A172 (cell line): ENCODE data around the gene PRR36. TPM values are rescaled to one million over a fixed set of nuclear protein-coding genes. Genes with fewer than 3 reads are reported as not detected.

ENCODE experiments used
- DNase-seq: peaks from one replicate; pipeline ENCODE4 v3.0.0-alpha.2; 2015; ENCODE audit warnings: low spot score
- total RNA-seq: library from RNA; depleted of rRNA; stranded (reverse); fragments of >200 nt; shearing (Covaris generic); gene quantifications from 2 replicates; pipeline ENCODE4 v1.2.3, GENCODE V29; 2014

PRR36 gene
- total RNA-seq, 1 experiment from 2014 or later: 1.2 TPM

DNA sequence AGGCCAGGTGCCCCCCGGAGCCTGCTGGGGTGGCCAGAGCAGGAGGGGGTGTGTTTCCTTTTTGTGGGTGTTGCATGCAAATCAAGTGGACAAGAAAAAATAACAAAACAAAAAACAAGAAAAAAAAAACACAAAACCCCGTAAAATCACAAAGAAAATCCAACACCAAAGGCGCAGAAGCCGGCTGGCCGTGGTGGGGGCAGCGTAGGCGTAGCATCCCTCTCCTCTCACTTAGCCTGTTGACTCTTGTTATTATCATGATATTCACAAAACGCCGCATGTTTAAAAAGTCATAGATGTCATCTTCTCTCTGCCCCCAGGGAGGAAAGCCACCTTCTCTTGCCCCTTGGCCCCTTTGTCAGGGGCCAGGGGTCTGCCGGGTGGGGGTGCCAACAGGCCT, 39.5 kb upstream of the PRR36 start:
- no peak for DNase-seq

DNA sequence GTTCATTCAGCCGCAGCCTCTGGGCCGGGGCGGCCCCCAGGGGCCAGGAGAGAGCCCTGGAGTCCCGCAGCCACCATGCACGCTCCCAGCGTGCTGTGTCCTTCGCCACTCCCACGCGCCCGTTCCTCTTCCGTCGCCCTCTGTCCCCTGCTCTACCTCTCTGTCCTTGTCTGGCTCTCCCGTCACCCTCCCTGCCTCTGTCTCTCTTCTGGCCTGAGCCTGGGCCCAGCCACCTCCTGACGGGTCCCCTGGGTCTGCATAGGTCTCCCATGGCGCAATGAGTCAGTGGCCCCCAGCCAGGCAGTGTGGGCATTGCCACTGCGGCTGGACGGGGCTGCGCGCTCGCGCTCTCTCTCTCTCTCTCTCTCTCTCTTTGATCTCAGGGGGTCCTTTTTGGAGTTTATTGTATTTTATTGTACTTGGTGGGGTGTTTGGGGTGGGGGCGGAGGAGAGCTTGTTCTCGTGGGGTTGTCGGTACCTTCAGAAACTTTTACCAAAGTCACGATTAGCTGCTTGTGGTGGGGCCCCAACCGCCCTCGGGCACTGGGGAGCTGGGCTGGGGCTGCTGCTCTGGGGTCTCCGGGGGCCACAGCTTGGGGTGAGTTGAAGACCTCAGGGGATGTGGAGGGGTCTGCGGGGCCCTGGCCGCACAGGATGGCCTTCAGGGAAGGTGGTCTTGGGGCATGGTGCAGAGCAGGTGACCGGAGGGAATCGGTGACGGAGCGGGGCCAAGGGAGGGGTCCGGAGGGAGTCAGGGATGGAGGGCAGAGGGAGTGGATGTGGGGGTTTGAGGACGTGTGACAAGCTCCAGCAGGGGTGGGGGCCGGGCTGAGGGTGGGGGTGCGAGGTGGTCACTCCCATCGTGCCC, 38.7 kb upstream of the PRR36 start:
- no peak for DNase-seq

DNA sequence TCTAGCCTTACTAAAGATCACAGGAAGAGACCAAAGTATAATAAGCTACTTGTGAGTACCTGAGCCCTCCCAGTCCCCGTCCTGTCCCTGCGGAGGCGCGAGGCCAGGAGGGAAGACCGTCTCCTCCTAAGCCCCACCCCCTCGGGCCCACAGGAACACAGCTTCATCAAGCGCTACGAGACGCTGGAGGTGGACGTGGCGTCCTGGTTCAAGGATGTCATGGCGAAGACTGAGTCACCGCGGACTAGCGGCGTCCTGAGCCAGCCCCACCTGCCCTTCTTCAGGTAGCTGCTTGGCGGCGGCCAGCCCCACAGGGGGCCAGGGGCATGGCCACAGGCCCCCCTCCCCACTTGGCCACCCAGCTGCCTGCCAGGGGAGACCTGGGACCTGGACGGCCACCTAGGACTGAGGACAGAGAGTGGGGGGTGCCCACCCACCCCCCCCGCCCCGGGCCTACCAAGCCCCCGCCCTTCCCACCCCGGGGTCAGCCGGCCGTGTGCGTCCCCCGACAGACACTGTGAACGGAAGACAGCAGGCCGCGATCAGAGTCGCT, 38.0 kb upstream of the PRR36 start:
- no peak for DNase-seq

DNA sequence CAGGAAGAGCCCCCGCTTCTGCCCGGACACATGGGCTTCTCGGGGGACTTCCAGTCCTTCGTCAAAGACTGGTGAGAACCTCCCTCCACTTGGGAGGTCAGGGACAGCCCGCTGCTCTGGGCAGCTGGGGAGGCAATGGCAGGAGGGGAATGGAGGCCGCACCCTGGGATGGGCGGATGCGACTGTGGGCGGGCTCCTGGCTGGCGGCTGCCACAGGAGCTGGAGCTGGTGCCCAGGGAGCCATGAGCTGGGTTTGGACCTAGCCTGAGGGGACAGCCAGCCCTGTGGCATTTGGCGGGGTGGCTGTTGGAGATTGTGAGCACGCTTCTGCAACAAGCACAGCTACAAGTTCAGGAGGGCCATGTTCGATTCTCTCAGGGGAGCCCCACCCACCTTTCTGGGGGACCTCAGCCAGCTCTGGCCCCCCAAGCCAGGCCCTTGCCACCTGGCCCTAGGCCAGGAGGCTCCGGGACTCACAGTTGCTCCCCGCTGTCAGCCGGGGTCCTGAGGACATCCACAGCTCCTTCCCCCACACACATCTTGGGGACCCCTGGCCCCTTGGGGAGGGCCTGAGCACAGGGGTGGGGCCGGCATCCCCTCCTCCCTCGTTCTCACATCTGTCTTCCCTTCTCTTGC, 37.4 kb upstream of the PRR36 start:
- no peak for DNase-seq

DNA sequence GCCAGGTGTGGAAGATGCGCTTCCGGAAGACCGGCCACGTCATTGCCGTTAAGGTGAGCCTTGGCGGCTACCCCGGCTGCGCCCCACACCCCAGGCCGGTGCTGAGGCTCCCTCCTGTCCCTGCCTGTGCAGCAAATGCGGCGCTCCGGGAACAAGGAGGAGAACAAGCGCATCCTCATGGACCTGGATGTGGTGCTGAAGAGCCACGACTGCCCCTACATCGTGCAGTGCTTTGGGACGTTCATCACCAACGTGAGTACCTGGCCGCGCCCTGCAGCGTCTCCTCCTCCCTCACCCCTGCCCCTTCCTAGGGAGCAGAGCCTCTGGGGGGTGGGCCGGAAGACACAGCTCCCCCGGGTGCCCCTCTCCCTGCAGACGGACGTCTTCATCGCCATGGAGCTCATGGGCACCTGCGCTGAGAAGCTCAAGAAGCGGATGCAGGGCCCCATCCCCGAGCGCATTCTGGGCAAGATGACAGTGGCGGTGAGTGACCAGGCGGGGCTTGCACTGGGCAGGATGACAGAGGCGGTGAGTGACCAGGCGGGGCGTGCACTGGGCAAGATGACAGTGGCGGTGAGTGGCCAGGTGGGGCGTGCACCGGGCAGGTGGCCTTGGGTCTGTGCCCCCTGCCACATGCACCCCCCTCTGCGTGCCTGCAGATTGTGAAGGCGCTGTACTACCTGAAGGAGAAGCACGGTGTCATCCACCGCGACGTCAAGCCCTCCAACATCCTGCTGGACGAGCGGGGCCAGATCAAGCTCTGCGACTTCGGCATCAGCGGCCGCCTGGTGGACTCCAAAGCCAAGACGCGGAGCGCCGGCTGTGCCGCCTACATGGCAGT, 36.4 kb upstream of the PRR36 start:
- DNase-seq: no peak

DNA sequence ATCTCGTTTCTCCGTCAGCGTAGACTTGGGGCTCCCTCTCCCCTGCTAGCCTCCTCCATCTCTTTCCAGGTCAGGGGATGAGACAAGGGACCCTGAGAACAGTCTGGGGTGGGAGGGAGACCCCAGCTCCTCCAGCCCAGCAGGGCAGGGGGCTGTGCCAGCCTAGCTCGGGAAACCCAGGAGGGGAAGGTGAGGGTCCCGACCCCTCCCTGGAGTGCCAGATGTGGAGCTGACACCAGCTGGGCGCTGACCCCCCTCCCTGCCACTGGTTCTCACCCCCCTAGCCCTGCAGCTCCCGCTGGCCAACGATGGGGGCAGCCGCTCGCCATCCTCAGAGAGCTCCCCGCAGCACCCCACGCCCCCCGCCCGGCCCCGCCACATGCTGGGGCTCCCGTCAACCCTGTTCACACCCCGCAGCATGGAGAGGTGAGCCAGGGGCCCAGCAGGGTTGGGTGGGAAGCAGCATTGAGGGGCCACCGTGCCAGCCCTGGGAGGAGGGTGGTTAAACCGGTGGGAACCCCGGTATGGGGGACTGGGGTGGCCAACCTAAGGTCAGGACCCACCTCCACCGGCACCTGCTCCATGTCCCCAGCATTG, 35.4 kb upstream of the PRR36 start:
- no peak for DNase-seq

DNA sequence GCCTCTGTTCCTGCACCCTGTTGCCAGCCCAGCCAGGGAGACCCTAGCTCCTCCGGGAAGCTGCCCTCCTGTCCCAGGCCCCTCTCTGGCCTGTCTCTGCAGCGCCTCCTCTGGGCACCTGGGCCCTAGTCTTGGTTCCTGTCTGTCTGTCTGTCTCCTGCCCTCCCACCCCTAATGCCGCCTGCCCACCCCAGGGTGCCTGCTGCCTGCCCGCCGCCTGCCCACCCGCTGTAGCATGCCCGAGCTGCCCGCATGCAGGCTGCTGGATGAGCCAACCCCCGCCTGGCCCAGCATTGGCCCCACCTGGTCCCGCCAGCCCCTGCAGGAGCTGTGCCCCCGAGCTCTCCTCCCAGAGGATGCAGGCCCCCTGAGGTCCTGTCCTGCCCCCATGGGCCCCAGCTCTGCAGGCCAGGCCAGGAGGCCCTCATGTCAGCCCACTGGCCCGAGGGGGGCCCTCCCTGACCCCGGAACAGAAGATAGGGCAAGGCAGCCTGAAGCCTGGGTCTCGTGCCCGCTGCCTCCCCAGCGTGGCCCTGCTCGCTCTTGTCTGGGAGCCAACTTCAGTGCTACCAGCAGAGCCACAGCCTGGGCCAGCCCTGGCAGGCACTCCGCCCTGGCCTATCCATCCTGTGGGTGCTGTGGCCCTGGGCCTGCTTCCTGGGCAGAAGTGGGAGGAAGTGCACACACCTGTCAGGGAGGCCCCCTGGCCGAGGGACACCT, 34.7 kb upstream of the PRR36 start:
- DNase-seq: no peak

DNA sequence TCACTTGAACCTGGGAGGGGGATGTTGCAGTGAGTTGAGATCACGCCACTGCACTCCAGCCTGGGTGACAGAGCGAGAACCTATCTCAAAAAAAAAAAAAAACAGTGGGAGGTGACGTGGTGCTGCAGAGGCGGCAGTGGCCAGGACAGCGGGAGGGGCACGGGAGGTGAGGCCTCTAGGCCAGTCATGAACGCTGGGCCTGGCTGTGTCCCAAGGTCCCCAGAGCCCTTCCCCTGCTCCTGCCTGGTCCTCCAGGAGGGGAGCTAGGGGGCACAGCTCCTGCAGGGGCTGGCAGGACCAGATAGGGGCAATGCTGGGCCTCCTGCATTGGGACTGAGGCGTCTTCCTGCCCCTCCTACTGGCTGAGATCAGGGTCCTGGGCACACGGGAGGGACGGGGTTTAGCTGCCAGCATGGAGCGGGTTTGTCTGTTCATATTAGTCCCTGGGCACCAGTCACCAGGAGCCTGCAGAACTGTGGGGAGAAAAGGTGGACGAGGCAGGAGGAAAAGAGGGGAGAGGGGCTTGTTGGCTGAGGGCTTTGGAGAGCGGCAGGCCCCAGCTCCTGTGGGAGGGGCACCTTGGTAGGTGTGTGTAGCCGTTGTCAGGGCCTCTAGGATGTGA, 34.0 kb upstream of the PRR36 start:
- DNase-seq: no peak

DNA sequence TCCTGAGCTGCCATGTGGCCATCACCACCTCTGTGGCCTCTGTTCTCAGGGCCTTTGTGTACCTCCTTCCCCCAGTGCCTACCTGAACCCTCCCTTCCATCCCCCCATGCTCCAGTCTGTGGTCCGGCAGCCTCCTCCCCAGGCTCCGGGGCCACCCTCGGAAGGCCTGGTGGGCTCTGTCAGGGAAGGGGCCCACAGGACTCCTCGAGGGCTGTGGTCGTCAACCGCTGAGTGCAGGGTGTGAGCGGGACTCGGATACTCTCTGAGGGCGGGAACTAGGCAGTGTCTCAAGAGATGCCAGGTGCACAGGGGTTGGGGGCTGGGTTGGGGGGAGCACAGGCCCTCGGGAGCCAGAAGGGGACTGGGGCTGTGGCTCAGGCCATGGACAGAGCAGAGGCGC, 33.4 kb upstream of the PRR36 start:
- no peak for DNase-seq

DNA sequence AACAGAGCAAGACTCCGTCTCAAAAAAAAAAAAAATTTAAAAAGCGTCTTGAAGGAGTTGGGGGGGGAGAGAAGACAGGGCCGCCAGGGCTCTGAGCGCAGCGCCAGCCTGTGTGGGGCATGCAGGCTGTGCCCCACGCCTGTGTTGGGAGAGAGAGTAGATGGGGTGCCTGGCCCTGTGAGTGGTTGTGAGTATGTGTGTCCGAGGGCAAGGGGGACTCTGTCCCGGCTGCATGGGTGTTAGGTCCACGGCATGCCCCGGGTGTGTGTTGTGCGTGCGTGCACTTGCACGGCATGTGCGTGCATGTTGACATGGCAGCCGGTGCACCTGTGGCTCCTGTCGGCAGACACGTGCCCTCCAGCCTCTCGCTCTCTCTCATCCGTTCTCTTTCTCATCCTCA, 32.9 kb upstream of the PRR36 start:
- DNase-seq: no peak

DNA sequence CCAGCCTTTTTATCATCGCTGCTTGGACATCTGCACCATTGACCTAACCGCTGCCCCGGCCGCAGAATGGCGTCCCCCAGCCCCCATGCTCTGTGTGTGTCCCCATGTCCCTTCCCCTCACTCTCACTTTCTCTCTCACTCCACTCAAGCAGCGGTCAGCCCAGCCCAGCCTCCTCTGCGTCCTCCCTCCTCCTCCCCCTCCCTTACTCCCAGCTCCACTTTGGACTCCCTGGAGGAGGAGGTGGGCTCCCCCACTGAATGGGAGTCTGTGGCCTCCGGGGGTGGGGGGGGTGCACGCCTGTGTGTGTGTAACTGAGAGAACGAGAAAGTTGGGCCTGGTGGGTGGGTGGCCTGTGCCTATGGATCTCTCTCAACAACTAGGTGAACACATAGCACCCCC, 31.7 kb upstream of the PRR36 start:
- no peak for DNase-seq

DNA sequence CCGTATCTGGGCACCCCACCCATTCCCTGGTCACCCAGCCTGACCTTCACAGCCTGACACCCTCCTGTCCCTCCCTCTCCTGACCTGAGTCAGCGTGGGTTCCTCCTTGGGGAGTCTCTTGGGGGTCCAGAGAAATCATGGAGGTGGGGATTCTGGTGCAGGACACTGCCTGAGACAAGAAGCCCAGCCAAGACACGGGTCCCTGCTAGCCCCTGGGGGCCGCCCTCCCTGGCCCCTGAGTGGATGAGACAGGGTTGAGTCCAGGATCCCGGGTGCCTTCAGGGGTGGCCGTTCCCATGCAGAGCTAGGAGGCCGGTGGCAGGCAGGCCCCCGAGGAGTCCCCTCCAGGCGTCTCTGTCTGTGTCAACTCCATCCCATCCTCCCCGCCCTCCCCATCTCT, 31.1 kb upstream of the PRR36 start:
- no peak for DNase-seq

DNA sequence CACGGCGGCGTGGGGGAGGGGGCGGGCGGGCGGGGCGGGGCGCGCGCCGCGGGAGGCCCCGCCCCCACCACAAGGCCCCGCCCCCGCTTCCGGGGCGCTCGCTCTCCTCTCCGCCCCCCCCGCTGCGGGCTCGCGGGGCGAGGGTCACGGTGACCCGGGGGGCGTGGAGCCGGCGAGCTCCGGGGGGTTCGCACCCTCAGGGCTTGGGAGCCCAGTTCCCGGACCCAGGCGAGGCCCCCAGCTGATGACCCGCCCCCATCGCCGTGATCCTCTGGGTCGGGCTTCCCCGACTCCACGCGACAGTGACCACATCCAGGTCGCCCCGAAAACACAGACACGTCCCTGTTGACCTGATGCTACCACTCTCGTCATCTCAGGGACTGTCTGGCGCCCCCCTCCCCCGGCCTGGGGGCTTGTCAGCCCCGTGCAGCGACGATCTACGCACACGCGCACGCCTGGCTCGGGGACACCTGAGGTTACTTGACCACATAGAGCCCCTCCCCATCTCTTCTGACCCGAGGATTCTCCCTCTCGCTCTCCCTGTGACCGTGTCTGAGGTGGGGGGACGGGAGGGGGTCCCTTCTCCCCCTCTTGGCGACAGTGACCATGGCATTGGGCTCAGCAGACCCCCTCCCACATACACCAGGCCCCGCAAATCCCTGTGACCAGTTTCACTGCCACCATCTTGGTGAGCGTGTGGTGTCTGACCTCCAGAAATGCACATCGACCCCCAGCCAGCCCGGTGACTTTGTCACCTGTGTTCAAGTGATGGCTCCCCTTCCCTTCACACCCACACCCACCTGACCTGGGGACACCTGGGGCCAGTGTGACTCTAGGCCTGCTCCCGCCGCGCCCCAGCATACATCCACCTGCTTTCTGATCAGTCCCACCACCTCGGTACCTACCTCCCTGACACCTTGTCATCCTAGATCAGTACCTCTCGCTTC, 30.2 kb upstream of the PRR36 start:
- DNase-seq: no peak

DNA sequence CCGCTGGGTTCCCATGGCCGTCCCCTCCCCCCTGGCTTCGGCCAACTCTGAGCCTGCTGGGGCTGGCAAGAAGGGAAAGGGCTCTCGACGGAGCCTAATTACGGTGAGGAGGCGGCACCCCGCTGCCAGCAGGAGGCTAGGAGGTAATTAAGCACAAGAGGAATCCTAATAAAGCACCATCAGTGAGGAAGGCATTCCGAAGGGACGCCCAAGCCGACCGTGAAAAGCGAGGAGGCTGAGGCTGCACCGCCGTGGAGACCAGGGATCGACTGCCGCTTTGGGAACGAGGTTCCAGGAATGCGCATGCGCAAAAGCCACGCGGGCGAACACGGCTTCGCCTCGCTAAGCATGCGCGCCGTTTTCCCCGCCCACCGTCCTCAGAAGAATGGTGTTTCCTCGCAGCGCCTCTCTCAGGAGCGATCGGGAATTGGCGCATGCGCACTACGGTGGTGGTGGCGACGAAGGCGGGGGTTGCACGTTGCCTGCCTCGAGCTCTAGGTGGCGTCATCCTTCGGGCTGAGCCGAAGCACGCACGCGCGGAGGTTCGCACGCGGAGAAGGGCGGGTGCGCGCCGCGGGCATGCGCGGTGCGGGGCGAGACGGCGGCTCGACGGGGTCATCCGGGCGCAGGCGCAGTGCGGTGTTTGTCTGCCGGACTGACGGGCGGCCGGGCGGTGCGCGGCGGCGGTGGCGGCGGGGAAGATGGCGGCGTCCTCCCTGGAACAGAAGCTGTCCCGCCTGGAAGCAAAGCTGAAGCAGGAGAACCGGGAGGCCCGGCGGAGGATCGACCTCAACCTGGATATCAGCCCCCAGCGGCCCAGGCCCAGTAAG, 29.3 kb upstream of the PRR36 start, which contains the start of gene MAP2K7:
Gene MAP2K7 (plus strand): TSS at position 634 of the 830 bp plus-strand sequence. CDS start 68 bp downstream, at position 702.
- DNase-seq: peak; percentile 99

DNA sequence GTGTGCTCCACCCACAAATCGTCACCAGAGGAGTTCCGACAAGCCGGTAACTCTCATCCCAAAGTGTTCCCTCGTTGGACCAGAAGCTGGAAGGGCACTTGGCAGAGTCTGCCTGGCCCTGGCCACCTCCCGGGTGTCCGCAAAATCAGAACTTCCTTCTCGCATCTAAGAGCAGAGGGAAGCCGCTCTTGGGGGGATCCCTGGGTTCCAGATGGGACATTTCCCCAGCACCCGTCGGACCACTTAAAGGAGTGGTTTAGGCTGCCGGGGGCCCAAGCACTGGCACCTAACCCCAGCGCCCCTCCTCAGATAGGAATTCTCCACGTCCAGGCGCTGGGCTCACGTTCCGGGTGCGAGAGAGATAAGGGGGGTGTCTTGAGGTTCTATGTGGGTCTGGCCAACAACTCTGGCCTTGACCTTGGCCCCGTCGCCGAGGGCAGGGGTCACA, 28.6 kb upstream of the PRR36 start:
- DNase-seq: no peak

DNA sequence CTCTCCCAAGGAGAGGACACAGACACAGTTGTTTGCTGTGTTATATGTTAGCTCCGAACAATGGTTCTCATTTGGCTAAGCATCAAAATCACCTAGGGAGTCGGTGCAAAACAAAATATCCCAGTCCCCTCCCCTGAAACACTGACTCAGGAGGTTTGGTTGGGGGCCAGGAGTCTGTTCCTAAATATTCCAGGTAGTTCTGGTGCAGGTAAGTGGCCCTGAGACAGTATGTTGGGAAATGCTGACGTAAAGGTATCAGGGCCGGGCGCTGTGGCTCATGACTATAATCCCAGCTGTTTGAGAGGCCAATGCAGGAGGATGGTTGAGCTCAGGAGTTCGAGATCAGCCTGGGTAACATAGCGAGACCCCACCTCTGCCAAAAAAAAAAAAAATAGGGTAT, 27.1 kb upstream of the PRR36 start:
- no peak for DNase-seq

DNA sequence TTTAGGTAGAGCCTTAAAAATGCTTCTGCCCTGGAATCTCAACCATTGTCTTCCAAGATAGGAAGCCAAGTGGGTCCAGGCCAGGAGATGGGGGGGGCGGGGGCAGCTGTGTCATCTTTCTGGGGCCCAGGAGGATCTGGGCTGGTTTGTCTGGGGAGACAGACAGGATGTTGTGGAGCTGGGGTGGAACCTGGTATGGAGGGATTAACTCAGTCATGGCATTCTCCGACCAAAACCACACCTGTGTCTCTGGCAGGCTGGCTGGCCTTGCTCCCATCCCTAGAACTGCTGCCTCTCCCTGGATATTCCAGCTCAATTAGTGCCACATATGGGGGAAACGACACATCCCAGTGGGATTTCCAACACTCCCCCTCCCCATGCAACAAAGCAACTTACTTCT, 26.7 kb upstream of the PRR36 start:
- DNase-seq: peak; percentile 45

DNA sequence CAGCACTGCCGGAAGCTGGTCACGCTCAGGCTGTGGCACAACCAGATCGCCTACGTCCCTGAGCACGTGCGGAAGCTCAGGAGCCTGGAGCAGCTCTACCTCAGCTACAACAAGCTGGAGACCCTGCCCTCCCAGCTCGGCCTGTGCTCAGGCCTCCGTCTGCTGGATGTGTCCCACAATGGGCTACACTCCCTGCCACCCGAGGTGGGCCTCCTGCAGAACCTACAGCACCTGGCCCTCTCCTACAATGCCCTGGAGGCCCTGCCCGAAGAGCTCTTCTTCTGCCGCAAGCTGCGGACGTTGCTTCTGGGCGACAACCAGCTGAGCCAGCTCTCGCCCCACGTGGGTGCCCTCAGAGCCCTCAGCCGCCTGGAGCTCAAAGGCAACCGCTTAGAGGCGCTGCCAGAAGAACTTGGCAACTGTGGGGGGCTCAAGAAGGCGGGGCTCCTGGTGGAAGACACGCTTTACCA, 26.2 kb upstream of the PRR36 start:
- no peak for DNase-seq
